Measurements from ENCODE around the gene OPRD1. TPM values are rescaled to one million over a fixed set of nuclear protein-coding genes. Genes with fewer than 3 reads are reported as not detected.
A peak's percentile ranks its signal among the peaks of the same experiment; 100 is the strongest.

The OPRD1 gene
- polyA plus RNA-seq, 3 donors, result 0.01 TPM; not detected in 2

- no peak for TF ChIP-seq CTCF (IDR thresholded peaks at IDR 0.05)
- no peak overlapping the region for H3K4me2 ChIP-seq (replicated peaks; ENCODE audit: extremely low read depth, low read length, poor library complexity, severe bottlenecking)
- H4K20me1 ChIP-seq (ENCODE audit: insufficient read depth, low read length), result peaks cover 49% of the 10 kb centered on the region
- no peaks in the 10 kb centered on the region for H3K9me3 ChIP-seq (replicated peaks in 1 of 2; ENCODE audit: control insufficient read depth in 1 of 2, insufficient read depth in 1 of 2, low read length in 2 of 2)
- H3K27ac ChIP-seq (ENCODE audit: low read depth in 1 of 2, low read length in 2 of 2), result peak overlapping the region in 1 of 2 donors; percentile 56
- H3K4me1 ChIP-seq (ENCODE audit: control insufficient read depth in 1 of 2, insufficient read depth in 2 of 2, low read length in 2 of 2), result peaks cover 23 to 29% of the 10 kb centered on the region in 2 donors
- peak overlapping the region in 5 of 7 donors; percentile 40 to 82 (median 70) for H3K27ac Mint-ChIP-seq
- H3K79me2 ChIP-seq (ENCODE audit: insufficient read depth, low read length), result peaks cover 45% of the 10 kb centered on the region
- no peak for DNase-seq
- H3K4me3 Mint-ChIP-seq, result peak overlapping the region in 1 of 2 donors; percentile 75
- H3K27me3 ChIP-seq (ENCODE audit: control insufficient read depth in 2 of 2, insufficient read depth in 2 of 2, low read length in 2 of 2), result no peaks in the 10 kb centered on the region
- H3K36me3 Mint-ChIP-seq, result peaks cover 29 to 40% of the 10 kb centered on the region in 2 donors
- intact Hi-C loops (cut with micrococcal nuclease), result no loop called here
- 54% methylated on average over 3 of the region's 4 CpGs for WGBS (ENCODE audit: insufficient coverage)
- peak overlapping the region in 1 of 3 experiments; percentile 48 for H3K4me3 ChIP-seq (replicated peaks in 1 of 3; ENCODE audit: low read depth in 2 of 3, low read length in 3 of 3)
- H3K4me1 Mint-ChIP-seq, result peaks cover 38% of the 10 kb centered on the region
- peaks cover 16 to 31% of the 10 kb centered on the region in 2 donors for H3K36me3 ChIP-seq (replicated peaks in 1 of 2; ENCODE audit: control insufficient read depth in 1 of 2, insufficient read depth in 2 of 2, low read length in 2 of 2)
- H3K9me3 Mint-ChIP-seq, result no peaks in the 10 kb centered on the region
- H2AFZ ChIP-seq (ENCODE audit: insufficient read depth, low read depth, low read length, poor library complexity, severe bottlenecking), result no peak overlapping the region
- H3K27me3 Mint-ChIP-seq (ENCODE audit: low read depth in 3 of 3), result no peaks in the 10 kb centered on the region
- no peak overlapping the region for H3K9ac ChIP-seq (ENCODE audit: insufficient read depth, low read length, poor library complexity, severe bottlenecking)
Measured at GRCh38 chr1:28897789-28898188, 85.8 kb downstream of the OPRD1 start.

GRCh38 chr1:28898405-28898881, 86.5 kb downstream of the OPRD1 start:
- Histone ChIP-seq H3K36me3 (replicated peaks in 1 of 2; ENCODE audit: control insufficient read depth in 1 of 2, insufficient read depth in 2 of 2, low read length in 2 of 2) (peaks cover 16 to 26% of the 10 kb centered on the region in 2 donors), H4K20me1 (ENCODE audit: insufficient read depth, low read length) (peaks cover 49% of the 10 kb centered on the region), H3K79me2 (ENCODE audit: insufficient read depth, low read length) (peaks cover 51% of the 10 kb centered on the region), H3K4me2 (replicated peaks; ENCODE audit: extremely low read depth, low read length, poor library complexity, severe bottlenecking) (peak overlapping the region; percentile 52), H3K9me3 (replicated peaks in 1 of 2; ENCODE audit: control insufficient read depth in 1 of 2, insufficient read depth in 1 of 2, low read length in 2 of 2) (no peaks in the 10 kb centered on the region), H3K27me3 (ENCODE audit: control insufficient read depth in 2 of 2, insufficient read depth in 2 of 2, low read length in 2 of 2) (no peaks in the 10 kb centered on the region), H3K27ac (ENCODE audit: low read depth in 1 of 2, low read length in 2 of 2) (peak overlapping the region; percentile 56 to 60), H3K4me3 (replicated peaks in 1 of 3; ENCODE audit: low read depth in 2 of 3, low read length in 3 of 3) (peak overlapping the region in 1 of 3 experiments; percentile 48), H3K4me1 (ENCODE audit: control insufficient read depth in 1 of 2, insufficient read depth in 2 of 2, low read length in 2 of 2) (peaks cover 23 to 29% of the 10 kb centered on the region in 2 donors), H2AFZ (ENCODE audit: insufficient read depth, low read depth, low read length, poor library complexity, severe bottlenecking) (peak overlapping the region; percentile 10), H3K9ac (ENCODE audit: insufficient read depth, low read length, poor library complexity, severe bottlenecking) (peak overlapping the region; percentile 9)
- peak overlapping the region in 6 of 7 donors; percentile 22 to 89 (median 76) for H3K27ac Mint-ChIP-seq
- no peaks in the 10 kb centered on the region for H3K9me3 Mint-ChIP-seq
- peak in 1 of 3 donors; percentile 40 for DNase-seq
- intact Hi-C loops (cut with micrococcal nuclease), result no loop called here
- WGBS (ENCODE audit: insufficient coverage), result 33% methylated on average over 2 of the region's 3 CpGs
- H3K36me3 Mint-ChIP-seq, result peaks cover 27 to 36% of the 10 kb centered on the region in 2 donors
- TF ChIP-seq CTCF (IDR thresholded peaks at IDR 0.05), result no peak
- H3K4me3 Mint-ChIP-seq, result peak overlapping the region; percentile 63 to 75
- peaks cover 38% of the 10 kb centered on the region for H3K4me1 Mint-ChIP-seq
- no peaks in the 10 kb centered on the region for H3K27me3 Mint-ChIP-seq (ENCODE audit: low read depth in 3 of 3)

All from CD14-positive monocyte (primary cell).